HepG2 (cell line): ENCODE results near the gene IFT172. TPM values are rescaled to one million over a fixed set of nuclear protein-coding genes. Genes with fewer than 3 reads are reported as not detected.
A peak's percentile ranks its signal among the peaks of the same experiment; 100 is the strongest.

Source experiments
- CERS6 ChIP-seq: sonication (generic); formaldehyde crosslinking; IDR thresholded peaks from 2 replicates; pipeline ENCODE4 v1.5.0; 2020; ENCODE audit warnings: missing genetic modification reagents
- GMEB2 ChIP-seq: IDR thresholded peaks from 2 replicates; pipeline ENCODE4 v1.6.1; 2016; ENCODE audit warnings: missing biosample characterization, missing genetic modification reagents, low read depth
- SKIL ChIP-seq: sonication (generic); formaldehyde crosslinking; IDR thresholded peaks from 2 replicates; pipeline ENCODE4 v1.8.0; 2022; ENCODE audit warnings: missing genetic modification reagents, mild to moderate bottlenecking, moderate library complexity, borderline replicate concordance
- SOX5 ChIP-seq: IDR thresholded peaks from 2 replicates; pipeline ENCODE4 v1.6.1; 2016; ENCODE audit warnings: borderline replicate concordance
- SYNCRIP ChIP-seq: fragments of 200-400 bp; formaldehyde crosslinking; IDR thresholded peaks from 2 replicates; pipeline ENCODE4 v1.6.1; 2018; ENCODE audit warnings: mild to moderate bottlenecking, low read depth, low read length; ENCODE audit not compliant: insufficient read depth
- ZBTB10 ChIP-seq: sonication (generic); formaldehyde crosslinking; IDR thresholded peaks from 2 replicates; pipeline ENCODE4 v1.4.0; 2020; ENCODE audit warnings: missing genetic modification reagents, borderline replicate concordance
- ZFP41 ChIP-seq: sonication (generic); formaldehyde crosslinking; IDR thresholded peaks from 2 replicates; pipeline ENCODE4 v1.4.0; 2020; ENCODE audit warnings: mild to moderate bottlenecking, missing genetic modification reagents, borderline replicate concordance
- ZNF205 ChIP-seq: IDR thresholded peaks from 2 replicates; pipeline ENCODE4 v1.6.1; 2018; ENCODE audit warnings: missing biosample characterization, missing genetic modification reagents
- ZNF724P ChIP-seq: sonication (generic); formaldehyde crosslinking; IDR thresholded peaks from 2 replicates; pipeline ENCODE4 v1.8.0; 2022; ENCODE audit warnings: missing genetic modification reagents, borderline replicate concordance
- ZNF746 ChIP-seq: sonication (generic); formaldehyde crosslinking; IDR thresholded peaks from 2 replicates; pipeline ENCODE4 v1.8.0; 2022; ENCODE audit warnings: mild to moderate bottlenecking, missing genetic modification reagents
- ZNF766 ChIP-seq: sonication (generic); formaldehyde crosslinking; IDR thresholded peaks from 2 replicates; pipeline ENCODE4 v1.5.0; 2020; ENCODE audit warnings: missing genetic modification reagents, borderline replicate concordance
- ZNF777 ChIP-seq: sonication (generic); formaldehyde crosslinking; IDR thresholded peaks from 2 replicates; pipeline ENCODE4 v1.4.0; 2020; ENCODE audit warnings: missing genetic modification reagents
- ZNF839 ChIP-seq: sonication (generic); formaldehyde crosslinking; IDR thresholded peaks from 2 replicates; pipeline ENCODE4 v1.4.0; 2020; ENCODE audit warnings: missing genetic modification reagents, mild to moderate bottlenecking, borderline replicate concordance
- polyA plus RNA-seq, 8 experiments: library from polyadenylated mRNA; depleted of rRNA in 3 of 8; stranded (reverse) in 7 of 8; unstranded in 1 of 8; fragments of >200 nt; fragmentation: Illumina TruSeq in 4 of 8; extraction: Trizol in 4 of 8; gene quantifications; 2 replicates each; pipeline versions ENCODE4 v1.2.1 to v1.2.3, GENCODE V29; 2011 to 2016; ENCODE audit warnings: low read depth in 4 of 8, missing spikeins in 1 of 8, mixed read lengths in 1 of 8; ENCODE audit not compliant: insufficient read depth in 1 of 8
- total RNA-seq, 5 experiments: library from RNA; depleted of rRNA; stranded (reverse); fragments of >200 nt; fragmentation: Illumina TruSeq; extraction: Trizol; gene quantifications; 2 replicates each; pipeline ENCODE4 v1.2.3, GENCODE V29; 2016; ENCODE audit warnings: low read depth in 1 of 5
- TF ChIP-seq, protein P1 (sequence below): sonication (generic); formaldehyde crosslinking; IDR thresholded peaks from 2 replicates; pipeline ENCODE4 v1.4.0; 2020; ENCODE audit warnings: missing genetic modification reagents

Gene IFT172
- total and polyA plus RNA-seq, 2 of the 13 experiments (the other 11 are each of a cell fraction or from before 2014, with no cell fraction given): 21.6 to 35.7 TPM

DNA sequence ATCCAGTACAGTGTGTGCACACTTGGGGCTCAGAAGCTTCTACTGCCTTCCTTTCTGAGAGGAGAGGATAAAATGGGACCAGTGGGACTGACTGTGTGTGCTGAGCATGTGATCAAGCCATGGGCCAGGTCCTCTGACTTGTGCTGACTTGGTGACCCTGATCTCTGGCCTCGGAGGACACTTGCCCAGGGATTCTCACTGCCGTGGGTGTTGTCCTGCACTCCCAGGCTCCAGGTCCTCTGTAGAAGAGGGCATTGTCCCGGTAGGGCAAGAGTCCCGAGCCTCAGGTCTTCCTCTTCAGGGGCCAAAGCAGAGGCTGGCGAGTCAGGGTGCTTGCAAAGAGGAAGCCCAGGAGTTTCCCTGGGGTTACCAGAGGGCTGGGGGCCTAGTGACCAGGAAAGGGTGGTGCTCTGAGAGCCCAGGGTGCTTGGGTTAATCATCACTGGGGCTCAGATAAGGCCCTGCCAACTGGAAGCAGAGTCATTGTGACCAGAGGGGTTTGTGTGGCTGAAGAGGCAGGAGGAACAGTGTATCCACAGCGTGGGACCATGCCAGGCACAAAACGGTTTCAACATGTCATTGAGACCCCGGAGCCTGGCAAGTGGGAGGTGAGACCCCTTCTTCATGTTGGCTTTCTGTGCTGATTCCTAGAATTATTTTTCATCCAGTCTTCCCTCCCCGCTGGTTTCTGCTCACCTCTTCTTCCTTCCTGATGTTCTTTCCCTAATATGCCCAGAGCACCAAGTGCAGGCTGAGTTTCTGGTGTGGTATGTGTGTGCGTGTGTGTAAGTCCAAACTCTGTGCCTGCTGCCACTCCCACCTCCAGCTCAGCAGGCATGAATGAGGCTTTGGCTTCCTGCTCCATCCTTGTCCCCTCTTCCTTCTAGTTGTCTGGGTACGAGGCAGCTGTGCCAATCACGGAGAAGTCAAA is 7.1 kb upstream of the IFT172 start, which contains the start of gene GCKR (continued):
- TF ChIP-seq SKIL (CRISPR knock-in tag): peak; percentile 80; the same call in 1 of the 2 replicates
- no peak for TF ChIP-seq CERS6 (CRISPR knock-in tag)
- TF ChIP-seq ZFP41: peak; percentile 9
- TF ChIP-seq SOX5 (CRISPR knock-in tag): peak; percentile 61; the same call in 1 of the 2 replicates
- TF ChIP-seq, protein P1, sequence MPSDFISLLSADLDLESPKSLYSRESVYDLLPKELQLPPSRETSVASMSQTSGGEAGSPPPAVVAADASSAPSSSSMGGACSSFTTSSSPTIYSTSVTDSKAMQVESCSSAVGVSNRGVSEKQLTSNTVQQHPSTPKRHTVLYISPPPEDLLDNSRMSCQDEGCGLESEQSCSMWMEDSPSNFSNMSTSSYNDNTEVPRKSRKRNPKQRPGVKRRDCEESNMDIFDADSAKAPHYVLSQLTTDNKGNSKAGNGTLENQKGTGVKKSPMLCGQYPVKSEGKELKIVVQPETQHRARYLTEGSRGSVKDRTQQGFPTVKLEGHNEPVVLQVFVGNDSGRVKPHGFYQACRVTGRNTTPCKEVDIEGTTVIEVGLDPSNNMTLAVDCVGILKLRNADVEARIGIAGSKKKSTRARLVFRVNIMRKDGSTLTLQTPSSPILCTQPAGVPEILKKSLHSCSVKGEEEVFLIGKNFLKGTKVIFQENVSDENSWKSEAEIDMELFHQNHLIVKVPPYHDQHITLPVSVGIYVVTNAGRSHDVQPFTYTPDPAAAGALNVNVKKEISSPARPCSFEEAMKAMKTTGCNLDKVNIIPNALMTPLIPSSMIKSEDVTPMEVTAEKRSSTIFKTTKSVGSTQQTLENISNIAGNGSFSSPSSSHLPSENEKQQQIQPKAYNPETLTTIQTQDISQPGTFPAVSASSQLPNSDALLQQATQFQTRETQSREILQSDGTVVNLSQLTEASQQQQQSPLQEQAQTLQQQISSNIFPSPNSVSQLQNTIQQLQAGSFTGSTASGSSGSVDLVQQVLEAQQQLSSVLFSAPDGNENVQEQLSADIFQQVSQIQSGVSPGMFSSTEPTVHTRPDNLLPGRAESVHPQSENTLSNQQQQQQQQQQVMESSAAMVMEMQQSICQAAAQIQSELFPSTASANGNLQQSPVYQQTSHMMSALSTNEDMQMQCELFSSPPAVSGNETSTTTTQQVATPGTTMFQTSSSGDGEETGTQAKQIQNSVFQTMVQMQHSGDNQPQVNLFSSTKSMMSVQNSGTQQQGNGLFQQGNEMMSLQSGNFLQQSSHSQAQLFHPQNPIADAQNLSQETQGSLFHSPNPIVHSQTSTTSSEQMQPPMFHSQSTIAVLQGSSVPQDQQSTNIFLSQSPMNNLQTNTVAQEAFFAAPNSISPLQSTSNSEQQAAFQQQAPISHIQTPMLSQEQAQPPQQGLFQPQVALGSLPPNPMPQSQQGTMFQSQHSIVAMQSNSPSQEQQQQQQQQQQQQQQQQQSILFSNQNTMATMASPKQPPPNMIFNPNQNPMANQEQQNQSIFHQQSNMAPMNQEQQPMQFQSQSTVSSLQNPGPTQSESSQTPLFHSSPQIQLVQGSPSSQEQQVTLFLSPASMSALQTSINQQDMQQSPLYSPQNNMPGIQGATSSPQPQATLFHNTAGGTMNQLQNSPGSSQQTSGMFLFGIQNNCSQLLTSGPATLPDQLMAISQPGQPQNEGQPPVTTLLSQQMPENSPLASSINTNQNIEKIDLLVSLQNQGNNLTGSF (CRISPR knock-in tag): peak; percentile 53; the same call in 1 of the 2 replicates
- TF ChIP-seq SYNCRIP: no peak
- TF ChIP-seq ZNF746 (CRISPR knock-in tag): peak; percentile 69; the same call in 1 of the 2 replicates
- TF ChIP-seq ZNF724P: peak; percentile 35; the same call in 1 of the 2 replicates
- peak; percentile 78; the same call in 1 of the 2 replicates for TF ChIP-seq ZNF766 (CRISPR knock-in tag)
- 0 out of 2 replicates have a peak, but pooled peaks have one; percentile 60 for TF ChIP-seq ZBTB10 (CRISPR knock-in tag)
- TF ChIP-seq ZNF205: peak; percentile 54; the same call in 1 of the 2 replicates
- peak; percentile 62; the same call in 1 of the 2 replicates for TF ChIP-seq ZNF839
- TF ChIP-seq ZNF777: 0 out of 2 replicates have a peak, but pooled peaks have one; percentile 41
- no peak for TF ChIP-seq GMEB2 (CRISPR knock-in tag)
